ENCODE measurements around the gene BDP1.
"Not testable (repeated sequence)": the region's sequence is repeated elsewhere in the genome, so short reads cannot be mapped to it uniquely, and the experiment has no call there.

BDP1 gene

DNA sequence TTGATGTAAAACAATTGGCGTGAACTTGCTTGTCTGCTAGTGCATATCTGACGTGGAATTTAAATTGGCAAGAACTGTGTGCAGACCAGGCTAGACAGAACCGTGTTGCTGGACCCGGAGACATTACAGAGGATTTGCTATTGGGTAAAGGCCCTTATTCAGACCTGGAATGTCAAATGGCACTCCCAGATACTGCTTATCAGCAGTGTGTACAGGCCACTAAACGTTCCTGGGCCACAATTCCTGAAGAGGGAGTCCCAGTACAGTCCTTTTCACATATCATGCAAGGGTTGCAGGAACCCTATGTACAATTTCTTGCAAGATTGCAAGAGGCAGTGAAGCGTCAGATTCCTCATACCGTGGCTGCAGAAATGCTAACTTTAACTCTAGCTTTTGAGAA is 118.1 kb downstream of the BDP1 start:
- no peak for DNase-seq

- not testable (repeated sequence) for DNase-seq
Measured at GRCh38 chr5:71575588-71575987, 120.1 kb downstream of the BDP1 start.

- DNase-seq, result no peak
Measured at GRCh38 chr5:71576241-71576640, 120.8 kb downstream of the BDP1 start.

DNA sequence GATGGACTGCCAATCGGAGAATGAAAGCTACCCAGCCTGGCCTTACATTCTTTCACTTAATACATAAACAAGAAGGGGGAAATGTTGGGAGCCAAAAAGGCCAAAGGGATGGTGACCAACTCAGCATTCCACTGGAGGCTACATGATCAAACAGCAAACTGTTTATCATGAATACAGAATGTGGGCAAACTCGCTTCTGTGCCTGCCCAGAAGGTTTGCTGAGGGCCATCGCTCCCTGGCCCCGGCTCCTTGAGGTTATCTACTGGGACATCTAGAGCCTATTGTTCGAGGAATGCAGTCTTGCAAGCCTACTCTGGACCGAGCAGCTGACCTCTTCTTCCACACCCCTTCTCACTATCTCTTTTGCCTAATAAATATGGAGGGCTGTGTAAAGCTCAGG is 122.4 kb downstream of the BDP1 start:
- DNase-seq, result not testable (repeated sequence)

DNA sequence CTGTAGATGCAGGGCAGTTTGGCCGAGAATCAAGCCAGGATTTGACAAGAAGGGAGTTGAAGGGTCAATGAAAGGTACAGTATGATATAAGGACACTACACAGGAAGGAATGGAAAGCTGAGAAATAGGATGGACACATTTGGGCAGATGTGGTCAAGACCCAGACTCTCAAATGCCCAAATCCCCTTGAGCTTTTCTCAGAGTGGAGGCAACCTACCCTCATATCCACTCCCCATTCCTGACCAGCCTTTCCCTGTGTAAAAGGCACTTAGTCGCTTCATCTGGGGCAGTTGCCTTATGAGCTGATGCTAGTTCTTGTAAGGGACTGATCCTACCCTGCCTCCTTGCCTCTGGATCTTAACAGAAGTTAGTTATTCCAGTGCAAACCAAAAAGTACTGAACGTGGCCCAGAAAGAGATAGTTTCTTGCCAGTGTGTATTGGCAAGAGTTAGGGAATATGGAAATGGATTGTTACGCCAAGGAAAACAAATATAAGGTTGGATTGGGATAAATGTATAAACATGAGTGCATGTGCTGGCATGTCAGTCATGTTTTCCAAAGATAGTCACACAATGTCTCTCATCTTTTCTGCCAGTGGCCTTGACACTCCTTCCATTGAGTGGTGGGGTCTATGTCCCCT is 127.6 kb downstream of the BDP1 start:
- no peak for DNase-seq

DNA sequence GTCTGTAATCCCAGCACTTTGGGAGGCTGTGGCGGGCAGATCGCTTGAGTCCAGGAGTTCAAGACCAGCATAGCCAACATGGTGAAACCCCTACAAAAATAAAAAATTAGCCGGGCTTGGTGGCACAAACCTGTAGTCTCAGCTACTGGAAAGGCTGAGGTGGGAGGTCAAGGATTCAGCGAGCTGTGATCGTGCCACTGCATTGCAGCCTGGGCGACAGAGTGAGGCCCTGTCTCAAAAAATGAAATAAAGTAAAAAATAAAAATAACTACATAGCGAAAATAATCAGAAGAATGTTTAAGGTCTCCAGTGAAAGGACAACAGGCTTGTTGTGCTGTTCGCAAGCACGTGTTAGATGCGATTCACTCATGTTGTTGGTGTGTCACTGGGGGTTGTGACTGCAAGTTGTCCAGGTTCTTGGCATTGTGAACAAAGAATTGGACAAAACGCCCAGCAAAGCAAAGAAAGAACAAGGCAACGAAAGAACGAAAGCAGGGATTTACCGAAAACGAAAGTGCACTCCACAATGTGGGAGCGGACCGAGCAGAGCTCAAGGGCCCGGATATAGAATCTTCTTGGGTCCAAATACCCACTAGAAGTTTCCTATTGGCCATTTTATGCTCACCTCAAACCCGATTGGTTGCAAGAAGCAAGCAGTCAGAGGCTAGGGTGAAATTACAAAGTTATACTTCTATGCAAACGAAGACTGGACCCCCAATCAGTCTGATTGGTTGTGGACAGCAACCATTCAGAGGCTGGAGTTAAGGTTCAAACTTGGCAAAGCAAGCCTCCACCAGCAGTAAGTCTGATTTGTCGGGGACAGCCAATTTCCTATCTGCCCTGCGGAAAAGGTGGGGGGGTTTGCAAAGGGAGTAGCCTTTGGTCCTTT is 130.8 kb downstream of the BDP1 start:
- no peak for DNase-seq

DNA sequence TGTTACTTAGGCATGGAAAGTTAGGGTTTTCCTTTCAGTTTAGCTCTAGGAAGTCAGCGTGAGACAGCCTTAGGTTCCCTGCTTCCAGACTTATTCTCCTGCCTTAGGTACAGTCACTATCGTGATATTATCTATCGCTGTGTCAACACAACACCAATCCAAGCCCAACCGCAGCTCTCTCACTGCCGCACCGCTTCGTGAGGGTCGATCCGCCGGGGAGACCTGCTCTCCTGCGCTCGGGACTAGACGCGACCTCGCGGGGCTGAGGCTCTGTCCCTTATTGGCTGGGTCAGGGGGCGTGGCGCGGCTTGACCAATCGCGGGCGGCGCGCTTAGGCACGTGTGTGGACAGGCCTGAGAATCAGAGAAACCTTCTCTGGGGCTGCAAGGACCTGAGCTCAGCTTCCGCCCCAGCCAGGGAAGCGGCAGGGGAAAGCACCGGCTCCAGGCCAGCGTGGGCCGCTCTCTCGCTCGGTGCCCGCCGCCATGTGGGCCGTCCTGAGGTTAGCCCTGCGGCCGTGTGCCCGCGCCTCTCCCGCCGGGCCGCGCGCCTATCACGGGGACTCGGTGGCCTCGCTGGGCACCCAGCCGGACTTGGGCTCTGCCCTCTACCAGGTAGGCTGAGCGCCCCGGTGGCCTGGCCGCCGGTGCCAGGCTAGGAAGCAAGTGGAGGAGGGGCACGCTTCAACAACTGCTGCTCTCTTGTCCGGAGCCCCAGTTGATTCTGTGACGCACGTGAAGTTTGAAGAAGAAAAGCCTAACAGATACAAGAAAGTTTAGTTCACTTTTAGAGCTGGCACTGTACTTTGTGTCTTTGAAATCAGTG is 131.7 kb downstream of the BDP1 start, which contains the start of gene MCCC2:
Gene MCCC2 (plus strand): TSS at position 400 of the 825 bp plus-strand sequence. CDS start 86 bp downstream, at position 486.
- peak; percentile 93 for DNase-seq

- DNase-seq, result peak; percentile 2
Measured at GRCh38 chr5:71587766-71588532, 132.5 kb downstream of the BDP1 start.

DNA sequence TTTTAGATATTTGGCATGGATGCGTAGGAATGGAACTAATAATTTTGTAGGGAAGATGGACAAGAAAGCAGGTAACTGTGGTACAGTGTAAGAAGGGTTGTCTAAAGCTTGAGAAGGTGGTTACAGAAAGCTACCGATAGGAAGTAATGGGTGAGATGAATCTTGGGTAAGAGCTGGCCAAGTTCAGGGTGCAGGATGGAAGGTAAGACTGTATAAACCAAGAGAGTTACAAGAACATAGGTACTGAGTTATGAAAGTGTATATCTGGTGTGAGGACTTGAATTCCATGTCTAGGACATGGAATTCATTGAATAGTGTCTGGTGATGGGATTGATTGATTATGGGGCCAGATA is 133.1 kb downstream of the BDP1 start:
- DNase-seq, result no peak

GRCh38 chr5:71589903-71590302 is 134.5 kb downstream of the BDP1 start:
- no peak for DNase-seq

DNA sequence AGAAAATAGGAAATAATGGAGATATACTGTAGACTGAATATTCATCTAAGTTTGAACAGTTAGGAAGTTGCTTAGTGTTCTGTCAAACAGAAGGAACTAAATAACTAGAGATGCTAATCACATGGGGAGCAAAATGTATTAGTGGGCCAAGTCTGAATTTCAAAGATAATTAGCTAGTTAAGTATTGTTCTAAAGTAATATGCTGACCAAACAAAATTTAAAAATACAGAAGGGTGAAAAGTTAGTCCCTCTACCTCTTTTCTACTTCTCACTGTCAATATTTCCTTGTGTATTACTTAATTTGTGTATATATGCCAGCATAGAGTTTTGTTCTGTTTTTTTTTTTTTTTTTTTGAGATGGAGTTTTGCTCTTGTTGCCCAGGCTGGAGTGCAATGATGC is 135.6 kb downstream of the BDP1 start:
- no peak for DNase-seq

- DNase-seq, result no peak
Measured at GRCh38 chr5:71596169-71596568, 140.7 kb downstream of the BDP1 start.

DNA sequence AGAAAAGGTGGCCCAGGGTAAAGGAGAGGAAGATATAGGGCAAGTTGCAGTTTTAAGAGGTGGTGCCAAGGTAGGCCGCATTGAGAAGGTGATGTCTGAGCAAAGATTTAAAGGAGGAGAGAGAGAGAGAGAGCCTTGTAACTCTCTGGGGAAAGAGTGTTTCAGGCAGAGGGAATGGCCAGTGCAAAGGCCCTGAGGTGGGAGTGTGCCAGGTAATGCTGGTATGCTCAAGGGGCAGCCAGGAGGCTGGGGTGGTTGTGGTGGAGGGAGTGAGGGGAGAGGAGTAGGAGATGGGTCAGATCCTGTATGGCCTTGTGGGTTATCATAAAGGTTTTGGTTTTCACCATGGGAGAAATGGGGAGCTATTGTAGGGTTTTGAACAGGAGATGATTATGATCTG is 141.6 kb downstream of the BDP1 start:
- no peak for DNase-seq

DNA sequence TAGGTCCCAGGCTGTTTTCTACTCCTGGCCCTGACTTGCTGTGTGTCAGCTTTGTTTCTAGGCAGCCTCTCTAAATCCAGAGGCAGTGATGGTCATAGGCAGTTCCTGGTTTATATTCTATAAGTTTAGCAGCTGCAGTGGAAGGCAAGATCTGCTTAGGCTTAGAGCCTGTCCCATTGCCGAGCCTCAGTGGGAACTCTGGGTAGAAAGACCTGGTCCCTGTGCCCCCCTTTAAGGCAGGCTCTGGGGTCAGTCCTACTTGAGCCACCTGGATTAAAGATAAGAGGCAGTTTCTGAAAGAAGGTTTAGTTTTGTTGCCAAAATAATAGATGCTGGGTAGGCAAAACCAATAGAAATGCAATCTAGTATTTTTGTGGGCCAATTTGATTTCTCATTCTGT is 145.3 kb downstream of the BDP1 start:
- no peak for DNase-seq

GRCh38 chr5:71601222-71602026 is 146.0 kb downstream of the BDP1 start:
- DNase-seq, result peak; percentile 66

GRCh38 chr5:71609916-71610315 is 154.5 kb downstream of the BDP1 start:
- DNase-seq, result peak; percentile 8

DNA sequence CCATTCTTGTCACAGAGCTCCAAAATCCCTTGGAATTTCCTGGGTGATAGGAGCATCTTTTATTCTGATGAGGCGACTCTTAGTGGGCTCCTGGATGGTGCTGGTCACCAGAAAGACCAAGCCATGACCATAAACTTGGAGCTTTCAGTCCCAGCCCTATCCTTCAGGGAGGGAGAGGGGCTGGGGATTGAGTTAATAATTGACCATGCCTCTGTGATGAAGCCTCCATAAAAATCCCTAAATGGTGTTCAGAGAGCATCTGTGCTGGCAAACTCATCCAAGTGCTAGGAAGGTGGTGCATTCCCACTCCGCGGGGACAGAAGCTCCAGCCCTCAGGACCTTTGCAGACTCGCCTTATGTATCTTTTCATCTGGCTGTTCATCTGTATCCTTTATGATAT is 160.4 kb downstream of the BDP1 start:
- no peak for DNase-seq

Measured in activated effector memory CD4-positive, alpha-beta T cell treated with Interleukin-2 at 50 U/mL for 16 hours (primary cell).